AG04449 (cell line): ENCODE results near the gene KRT40.

Source experiments
- CTCF ChIA-PET: fragments of 350-600 bp; formaldehyde crosslinking; extraction: SDS; loops from one replicate; lab custom pipeline; 2021; ENCODE audit warnings: antibody characterized with exemption; lab: Yijun Ruan, JAX
- POLR2A ChIA-PET: fragments of 400-600, 350-600 bp; formaldehyde crosslinking; extraction: SDS; loops from one replicate; lab custom pipeline; 2020; ENCODE audit warnings: antibody characterized with exemption, inconsistent platforms; lab: Yijun Ruan, JAX
- DNase-seq: peaks from one replicate; pipeline ENCODE4 v3.0.0-alpha.2; 2010; ENCODE audit warnings: low read depth, low spot score
- H3K4me3 ChIP-seq: 2 replicates; pipeline ENCODE4 v1.5.1; 2011; ENCODE audit warnings: low read depth, mild to moderate bottlenecking, control low read depth, low read length
- CTCF ChIP-seq: IDR thresholded peaks from one replicate; pipeline ENCODE4 v1.5.1; 2011; ENCODE audit warnings: mild to moderate bottlenecking, moderate library complexity, low read length, control low read depth, inconsistent platforms; ENCODE audit not compliant: insufficient read depth; ENCODE audit errors: missing control alignments

Gene KRT40

GRCh38 chr17:40984226-40984625 lies at the start of gene KRT40:
Gene KRT40, minus strand, starts transcription at chr17:40984326. Its CDS starts 53 bp downstream, at chr17:40984273.
- ChIA-PET POLR2A (no interaction called here), CTCF (no interaction called here)
- no peak for TF ChIP-seq CTCF
- no peak for DNase-seq
- H3K4me3 ChIP-seq, result no peak within 1 kb of the TSS

DNA sequence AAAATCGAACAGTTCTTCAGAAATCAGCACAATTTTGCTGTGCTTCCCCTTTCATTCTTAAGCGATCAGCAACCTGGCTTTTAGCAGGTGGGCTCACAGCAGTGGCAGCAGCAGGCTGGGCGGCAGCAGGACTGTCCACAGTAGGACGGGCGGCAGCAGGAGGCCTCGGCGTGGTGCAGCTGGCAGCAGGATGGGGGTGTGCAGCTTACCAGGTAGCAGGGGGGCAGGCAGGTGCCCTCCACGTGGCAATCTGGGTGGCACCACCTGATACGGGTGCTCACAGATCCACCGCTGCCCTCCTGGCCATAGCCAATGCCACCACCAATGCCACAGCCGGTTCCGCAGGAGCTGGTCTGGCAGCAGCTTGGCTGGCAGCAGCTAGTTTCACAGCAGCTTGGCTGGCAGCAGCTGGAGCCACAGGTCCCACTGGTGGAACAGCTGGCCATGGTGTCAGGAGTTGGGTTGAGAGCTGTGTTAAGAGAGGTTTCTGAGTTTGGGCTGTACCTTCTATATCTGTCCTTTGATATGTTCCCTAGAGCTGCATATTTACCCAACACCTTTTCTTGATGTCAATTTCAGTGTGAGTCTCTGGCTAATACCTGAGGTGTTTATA lies 45.6 kb upstream of the KRT40 start, which contains the start of gene KRTAP1-4:
Gene KRTAP1-4 (minus strand): TSS at position 563 of the 613 bp plus-strand sequence. CDS start 117 bp downstream, at position 446.
- no peak for TF ChIP-seq CTCF
- CTCF ChIA-PET, result interaction anchor here (1.1 to 2.1 kb wide), 6 partner anchors 9 to 519 kb away, joined by 4 to 10 read pairs (median 4); no protein-coding TSS in a partner anchor
- POLR2A ChIA-PET, result no interaction called here
- no peak for DNase-seq
- no peak within 1 kb of the TSS for H3K4me3 ChIP-seq

GRCh38 chr17:41026715-41027471 lies 42.8 kb upstream of the KRT40 start, which contains the start of gene KRTAP1-5:
Gene KRTAP1-5, minus strand, starts transcription at chr17:41027208. Its CDS starts 53 bp downstream, at chr17:41027155.
- POLR2A ChIA-PET, result interaction anchor here (1.1 to 1.5 kb wide), 2 partner anchors 10 to 469 kb away, joined by 3 read pairs; no protein-coding TSS in a partner anchor
- CTCF ChIA-PET, result interaction anchor here (0.7 to 1.7 kb wide), 5 partner anchors 9 to 522 kb away, joined by 3 to 4 read pairs (median 3); no protein-coding TSS in a partner anchor
- peak within 1 kb of the TSS; percentile 7; the same call in 1 of the 2 replicates for H3K4me3 ChIP-seq

DNA sequence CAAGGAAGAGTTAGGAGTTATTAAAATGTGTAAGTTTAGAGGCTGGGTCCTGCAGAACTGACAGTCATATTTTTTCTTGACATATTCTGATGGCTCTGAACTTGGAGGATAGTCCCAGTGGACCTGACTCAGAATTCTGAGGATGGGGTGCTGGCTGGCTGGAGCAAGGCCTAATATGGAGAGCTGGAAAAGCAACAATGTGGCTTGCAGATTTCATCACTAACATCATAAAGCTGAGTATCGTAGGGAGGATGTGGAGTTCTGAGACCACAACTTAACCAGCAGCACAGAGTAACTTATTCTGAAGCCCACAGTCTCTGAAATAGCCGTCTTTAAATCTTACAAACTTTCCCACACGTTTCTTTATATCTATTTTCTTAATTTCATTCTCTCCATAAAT lies 40.6 kb upstream of the KRT40 start:
- no peak overlapping the region for H3K4me3 ChIP-seq

More at GRCh38 chr17:41026715-41027471, 42.8 kb upstream of the KRT40 start, which contains the start of gene KRTAP1-5:
- TF ChIP-seq CTCF, result no peak
- DNase-seq, result peak; percentile 77

GRCh38 chr17:41020336-41020735 lies 36.2 kb upstream of the KRT40 start:
- no peak for DNase-seq
- CTCF ChIA-PET, result interaction anchor here (0.8 to 1.5 kb wide), 4 partner anchors 9 to 528 kb away, joined by 3 to 5 read pairs (median 4); no protein-coding TSS in a partner anchor
- no peak for TF ChIP-seq CTCF
- no peak overlapping the region for H3K4me3 ChIP-seq
- POLR2A ChIA-PET, result no interaction called here

More for the DNA sequence above, 40.6 kb upstream of the KRT40 start:
- CTCF ChIA-PET, result interaction anchor here (0.9 to 1.5 kb wide), 4 partner anchors 9 to 524 kb away, joined by 3 to 6 read pairs (median 3); no protein-coding TSS in a partner anchor
- POLR2A ChIA-PET, result no interaction called here
- peak; percentile 51 for DNase-seq
- TF ChIP-seq CTCF, result no peak
